Measurements from ENCODE around the gene HRC.

DNA sequence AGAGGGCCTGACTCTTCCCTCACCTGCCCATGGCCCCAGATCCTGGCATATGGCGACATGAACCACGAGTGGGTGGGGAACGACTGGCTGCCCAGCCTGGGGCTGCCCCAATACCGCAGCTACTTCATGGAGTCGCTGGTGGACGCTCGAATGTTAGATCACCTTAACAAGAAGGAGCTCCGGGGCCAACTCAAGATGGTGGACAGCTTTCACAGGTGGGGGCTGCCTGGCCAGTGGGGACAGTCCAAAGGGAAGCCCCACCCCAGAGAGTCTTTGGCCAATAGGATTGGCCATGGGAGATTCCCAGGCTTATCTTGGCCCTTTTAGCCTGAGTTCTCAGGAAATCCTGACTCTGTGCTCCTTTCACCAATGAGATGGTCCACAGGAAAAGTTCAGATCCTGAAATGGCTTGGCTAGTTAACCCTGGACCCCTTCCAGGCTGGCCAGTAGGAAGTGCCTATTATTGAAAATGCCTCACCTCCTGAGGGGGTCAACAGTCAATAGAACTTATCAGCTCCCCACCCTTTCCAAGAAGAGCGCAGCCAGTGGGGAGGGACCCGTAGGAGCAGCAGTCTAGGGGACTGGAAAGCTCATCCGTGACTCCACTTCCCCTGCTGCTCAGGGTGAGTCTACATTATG, 7.0 kb downstream of the HRC start:
- no peak for TF ChIP-seq CTCF (IDR thresholded peaks at IDR 0.05)
- TF ChIP-seq POLR2A (IDR thresholded peaks at IDR 0.05), result no peak
